GM12878 (cell line): Measurements from ENCODE around the gene TK2.

ENCODE experiments used
- EZH2 ChIP-seq: IDR thresholded peaks from 2 replicates; pipeline ENCODE4 v1.6.1; 2012; ENCODE audit warnings: low read depth, mild to moderate bottlenecking, control low read depth, inconsistent platforms, low read length, borderline replicate concordance; ENCODE audit not compliant: control insufficient read depth
- JUND ChIP-seq: IDR thresholded peaks from 2 replicates; pipeline ENCODE4 v1.6.1; 2012; ENCODE audit warnings: low read depth, mild to moderate bottlenecking, low read length, improper control_type of control experiment, moderate library complexity
- POLR2A ChIP-seq: IDR thresholded peaks from 2 replicates; pipeline ENCODE4 v1.6.1; 2011; ENCODE audit warnings: low read depth, mild to moderate bottlenecking, low read length
- RAD21 ChIP-seq: IDR thresholded peaks from 2 replicates; pipeline ENCODE4 v1.6.1; 2011; ENCODE audit warnings: mild to moderate bottlenecking, low read depth, low read length, moderate library complexity; ENCODE audit not compliant: insufficient read depth
- RB1 ChIP-seq: fragments of 450-650 bp; formaldehyde crosslinking; IDR thresholded peaks from 2 replicates; pipeline ENCODE4 v1.6.1; 2017; ENCODE audit warnings: mild to moderate bottlenecking, borderline replicate concordance
- RELA ChIP-seq: fragments of 450-650 bp; IDR thresholded peaks from 2 replicates; pipeline ENCODE4 v1.8.0; 2014; ENCODE audit warnings: borderline replicate concordance; ENCODE audit not compliant: partially characterized antibody
- SPI1 ChIP-seq: IDR thresholded peaks from 2 replicates; pipeline ENCODE4 v1.6.1; 2011; ENCODE audit warnings: low read depth, mild to moderate bottlenecking, low read length, moderate library complexity, borderline replicate concordance; ENCODE audit not compliant: insufficient read depth
- SUPT20H ChIP-seq: IDR thresholded peaks from 2 replicates; pipeline ENCODE4 v1.6.1; 2011; ENCODE audit warnings: low read depth, mild to moderate bottlenecking, low read length, moderate library complexity, borderline replicate concordance; ENCODE audit not compliant: control insufficient read depth
- ZNF207 ChIP-seq: fragments of 450-650 bp; IDR thresholded peaks from 2 replicates; pipeline ENCODE4 v1.6.1; 2014; ENCODE audit warnings: antibody characterized with exemption, mild to moderate bottlenecking, borderline replicate concordance
- ZNF622 ChIP-seq: fragments of 450-650 bp; IDR thresholded peaks from 2 replicates; pipeline ENCODE4 v1.6.1; 2017; ENCODE audit warnings: mild to moderate bottlenecking, inconsistent platforms
- TF ChIP-seq, protein P1 (sequence below), 3 experiments: IDR thresholded peaks in 2 of 3; conservative IDR thresholded peaks in 1 of 3; 2 replicates each; pipeline ENCODE4 v1.5.1; 2011; ENCODE audit warnings: low read depth in 3 of 3, low read length in 3 of 3, mild to moderate bottlenecking in 3 of 3, control low read depth in 2 of 3, moderate library complexity in 2 of 3, inconsistent platforms in 1 of 3, mixed read lengths in 1 of 3; ENCODE audit not compliant: control insufficient read depth in 2 of 3, insufficient read depth in 1 of 3; ENCODE audit errors: extremely low read depth in 1 of 3

DNA sequence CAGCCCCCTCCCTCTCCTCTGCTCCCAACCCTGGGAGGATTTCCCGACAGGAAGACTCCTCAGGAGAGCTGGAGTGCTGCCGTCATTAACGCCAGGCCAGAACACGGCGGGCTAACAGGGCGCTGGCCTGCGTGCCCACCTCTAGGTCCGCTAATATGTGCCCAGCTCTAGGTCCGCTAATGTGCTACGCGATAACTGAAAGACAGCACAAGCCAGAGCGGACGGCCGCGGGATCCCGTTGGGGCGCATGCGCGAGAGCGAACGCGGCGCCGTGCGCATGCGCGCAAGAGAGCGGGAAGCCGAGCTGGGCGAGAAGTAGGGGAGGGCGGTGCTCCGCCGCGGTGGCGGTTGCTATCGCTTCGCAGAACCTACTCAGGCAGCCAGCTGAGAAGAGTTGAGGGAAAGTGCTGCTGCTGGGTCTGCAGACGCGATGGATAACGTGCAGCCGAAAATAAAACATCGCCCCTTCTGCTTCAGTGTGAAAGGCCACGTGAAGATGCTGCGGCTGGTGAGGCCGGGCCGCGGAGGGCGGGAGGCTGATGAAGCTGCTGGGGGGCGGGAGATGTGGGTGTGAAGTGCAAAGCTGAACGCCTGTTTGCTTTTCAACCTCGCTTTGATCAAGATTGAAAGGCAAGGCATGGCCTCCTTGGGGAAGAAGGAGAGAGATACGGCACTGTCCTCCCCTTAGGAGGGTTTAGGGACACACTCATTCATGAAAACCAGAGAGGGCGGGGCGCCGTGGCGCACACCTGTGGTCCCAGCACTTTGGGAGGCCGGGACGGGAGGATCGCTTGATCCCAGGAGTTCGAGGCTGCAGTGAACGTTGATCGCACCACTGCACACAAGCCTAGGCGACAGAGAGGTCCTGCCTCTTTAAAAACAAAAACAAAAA is 2.6 kb upstream of the TK2 start, which contains the start of gene CKLF:
- TF ChIP-seq EZH2: no peak
- peak; percentile 87; the same call in 1 of the 2 replicates for TF ChIP-seq RB1
- TF ChIP-seq JUND: no peak
- TF ChIP-seq RELA: no peak
- TF ChIP-seq RAD21: no peak
- TF ChIP-seq, protein P1, sequence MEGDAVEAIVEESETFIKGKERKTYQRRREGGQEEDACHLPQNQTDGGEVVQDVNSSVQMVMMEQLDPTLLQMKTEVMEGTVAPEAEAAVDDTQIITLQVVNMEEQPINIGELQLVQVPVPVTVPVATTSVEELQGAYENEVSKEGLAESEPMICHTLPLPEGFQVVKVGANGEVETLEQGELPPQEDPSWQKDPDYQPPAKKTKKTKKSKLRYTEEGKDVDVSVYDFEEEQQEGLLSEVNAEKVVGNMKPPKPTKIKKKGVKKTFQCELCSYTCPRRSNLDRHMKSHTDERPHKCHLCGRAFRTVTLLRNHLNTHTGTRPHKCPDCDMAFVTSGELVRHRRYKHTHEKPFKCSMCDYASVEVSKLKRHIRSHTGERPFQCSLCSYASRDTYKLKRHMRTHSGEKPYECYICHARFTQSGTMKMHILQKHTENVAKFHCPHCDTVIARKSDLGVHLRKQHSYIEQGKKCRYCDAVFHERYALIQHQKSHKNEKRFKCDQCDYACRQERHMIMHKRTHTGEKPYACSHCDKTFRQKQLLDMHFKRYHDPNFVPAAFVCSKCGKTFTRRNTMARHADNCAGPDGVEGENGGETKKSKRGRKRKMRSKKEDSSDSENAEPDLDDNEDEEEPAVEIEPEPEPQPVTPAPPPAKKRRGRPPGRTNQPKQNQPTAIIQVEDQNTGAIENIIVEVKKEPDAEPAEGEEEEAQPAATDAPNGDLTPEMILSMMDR (IDR thresholded peaks at IDR 0.05 in 2 of 3, conservative IDR thresholded peaks at IDR 0.05 in 1 of 3; ENCODE audit: control insufficient read depth in 2 of 3, extremely low read depth in 1 of 3, insufficient read depth in 1 of 3, low read depth in 3 of 3, low read length in 3 of 3): no peak
- TF ChIP-seq ZNF207: 0 out of 2 replicates have a peak, but pooled peaks have one; percentile 29
- no peak for TF ChIP-seq SUPT20H
- TF ChIP-seq POLR2A: peak; percentile 95
- TF ChIP-seq ZNF622: no peak
- TF ChIP-seq SPI1: no peak
